Thoracic aorta (tissue), 2 donors: Measurements from ENCODE around the gene GTF3C5. TPM values are rescaled to one million over a fixed set of nuclear protein-coding genes. Genes with fewer than 3 reads are reported as not detected.

Experiments used
- ATAC-seq: fragments of 150-250 bp; one replicate; pipeline ENCODE4 v1.8.0; 2017; ENCODE audit warnings: low read depth; ENCODE audit not compliant: insufficient number of reproducible peaks, low FRiP score
- DNase-seq: peaks from one replicate; pipeline ENCODE4 v3.0.0-alpha.2; 2020; ENCODE audit warnings: low spot score
- H3K27ac ChIP-seq, 2 donors: fragments of 200-600 bp; sonication (generic); 1 replicate in 1 of 2; 2 replicates in 1 of 2; pipeline ENCODE4 v1.5.1; 2016; ENCODE audit warnings: mild to moderate bottlenecking in 2 of 2, moderate library complexity in 2 of 2
- H3K27me3 ChIP-seq: fragments of 200-600 bp; sonication (generic); replicated peaks from 2 replicates; pipeline ENCODE4 v1.6.0; 2016; ENCODE audit warnings: mild to moderate bottlenecking; ENCODE audit not compliant: insufficient read depth
- H3K36me3 ChIP-seq: fragments of 200-600 bp; sonication (generic); one replicate; pipeline ENCODE4 v1.5.1; 2016
- H3K4me1 ChIP-seq, 2 donors: fragments of 200-600 bp; sonication (generic); 1 replicate in 1 of 2; 2 replicates in 1 of 2; pipeline versions ENCODE4 v1.5.1 to v1.6.0; 2016; ENCODE audit warnings: low read depth in 2 of 2, mild to moderate bottlenecking in 1 of 2; ENCODE audit not compliant: control insufficient read depth in 1 of 2
- H3K4me3 ChIP-seq: fragments of 200-600 bp; sonication (generic); 2 replicates; pipeline ENCODE4 v1.5.1; 2016; ENCODE audit warnings: mild to moderate bottlenecking
- H3K9me3 ChIP-seq: fragments of 200-600 bp; sonication (generic); 2 replicates; pipeline ENCODE4 v1.5.1; 2016
- total RNA-seq, 2 donors: library from RNA; depleted of rRNA; stranded (reverse); fragments of >200 nt; gene quantifications; one replicate each; pipeline versions ENCODE4 v1.1.0 to v1.2.3, GENCODE V29; 2016
- TF ChIP-seq, protein P1 (sequence below): fragments of 200-600 bp; sonication (generic); IDR thresholded peaks from one replicate; pipeline ENCODE4 v1.5.1; 2019; ENCODE audit warnings: antibody characterized with exemption

The GTF3C5 gene
- total RNA-seq, 2 donors from 2014 or later, result 40.6 to 54.3 TPM

DNA sequence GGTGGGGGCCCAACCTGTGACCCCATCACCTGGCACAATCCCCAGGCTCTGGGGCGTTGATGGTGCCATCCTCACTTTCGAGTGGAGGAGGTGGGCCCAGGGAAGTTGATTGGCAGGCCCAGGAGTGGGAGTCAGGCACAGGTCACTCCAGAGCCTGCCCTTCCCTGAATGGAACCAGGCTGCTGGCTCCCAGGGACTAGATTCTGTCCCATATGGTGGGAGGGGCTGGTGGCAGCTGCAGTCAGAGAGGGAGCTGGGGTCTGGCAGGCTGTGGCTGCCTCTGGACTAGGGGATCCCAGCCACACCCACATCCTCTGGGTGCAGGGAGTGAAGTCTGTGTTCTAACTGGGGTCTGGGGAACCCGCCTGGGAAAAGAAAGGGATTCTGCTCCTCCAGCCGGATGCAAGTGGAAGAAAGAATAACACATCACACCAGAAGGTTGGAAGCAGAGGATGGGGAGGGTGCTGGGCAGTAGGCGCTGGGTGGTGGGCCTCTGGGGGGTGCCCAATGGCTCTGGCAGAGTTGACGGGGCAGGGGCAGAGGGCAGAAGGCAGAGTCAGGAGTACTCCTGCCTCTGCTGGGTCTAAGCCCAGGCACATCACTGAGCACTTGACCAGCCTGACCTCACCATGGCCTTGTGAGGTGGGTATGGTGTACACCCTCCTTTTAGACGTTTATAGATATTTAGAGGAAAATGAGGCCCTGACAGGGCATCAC lies 56.8 kb downstream of the GTF3C5 start:
- Histone ChIP-seq H3K27ac (no peak overlapping the region), H3K4me1 (no peaks in the 10 kb centered on the region), H3K27me3 (no peaks in the 10 kb centered on the region), H3K4me3 (no peak overlapping the region), H3K36me3 (no peaks in the 10 kb centered on the region), H3K9me3 (no peaks in the 10 kb centered on the region)
- TF ChIP-seq, protein P1, sequence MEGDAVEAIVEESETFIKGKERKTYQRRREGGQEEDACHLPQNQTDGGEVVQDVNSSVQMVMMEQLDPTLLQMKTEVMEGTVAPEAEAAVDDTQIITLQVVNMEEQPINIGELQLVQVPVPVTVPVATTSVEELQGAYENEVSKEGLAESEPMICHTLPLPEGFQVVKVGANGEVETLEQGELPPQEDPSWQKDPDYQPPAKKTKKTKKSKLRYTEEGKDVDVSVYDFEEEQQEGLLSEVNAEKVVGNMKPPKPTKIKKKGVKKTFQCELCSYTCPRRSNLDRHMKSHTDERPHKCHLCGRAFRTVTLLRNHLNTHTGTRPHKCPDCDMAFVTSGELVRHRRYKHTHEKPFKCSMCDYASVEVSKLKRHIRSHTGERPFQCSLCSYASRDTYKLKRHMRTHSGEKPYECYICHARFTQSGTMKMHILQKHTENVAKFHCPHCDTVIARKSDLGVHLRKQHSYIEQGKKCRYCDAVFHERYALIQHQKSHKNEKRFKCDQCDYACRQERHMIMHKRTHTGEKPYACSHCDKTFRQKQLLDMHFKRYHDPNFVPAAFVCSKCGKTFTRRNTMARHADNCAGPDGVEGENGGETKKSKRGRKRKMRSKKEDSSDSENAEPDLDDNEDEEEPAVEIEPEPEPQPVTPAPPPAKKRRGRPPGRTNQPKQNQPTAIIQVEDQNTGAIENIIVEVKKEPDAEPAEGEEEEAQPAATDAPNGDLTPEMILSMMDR, result no peak
- no peak for DNase-seq
- no peak for ATAC-seq

DNA sequence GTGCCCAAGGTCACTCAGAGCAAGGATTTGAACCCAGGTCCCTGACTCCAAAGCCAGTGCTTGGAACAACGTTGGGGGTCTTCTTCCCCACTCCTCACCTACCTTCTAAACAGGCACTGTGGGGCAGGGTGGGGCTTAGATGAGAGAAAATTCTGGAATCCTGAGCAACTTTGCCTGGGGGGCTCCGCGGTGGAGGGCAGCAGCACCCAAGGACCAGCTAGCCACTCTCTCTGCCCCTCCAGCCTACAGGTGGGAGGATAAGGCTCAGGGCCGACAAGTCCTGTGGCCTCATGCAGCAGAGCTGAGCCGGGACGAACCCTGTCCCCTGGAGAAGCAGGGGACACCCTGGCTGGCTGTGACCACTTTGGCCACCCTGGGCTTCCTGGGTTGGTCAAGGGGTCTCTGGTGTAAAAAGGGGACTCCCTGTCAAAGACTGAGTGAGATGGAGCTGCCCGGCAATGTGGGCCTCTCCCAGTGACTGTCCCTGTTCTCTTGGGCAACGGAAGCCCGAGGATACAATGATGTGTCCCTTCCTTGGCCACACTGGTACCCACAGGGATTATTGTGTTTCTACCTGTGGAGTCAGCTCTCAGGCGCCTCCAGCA lies 57.5 kb downstream of the GTF3C5 start:
- TF ChIP-seq, protein P1, result no peak
- no peak overlapping the region for H3K4me3 ChIP-seq
- H3K4me1 ChIP-seq, result no peaks in the 10 kb centered on the region
- H3K27me3 ChIP-seq, result no peaks in the 10 kb centered on the region
- DNase-seq (no peak), ATAC-seq (no peak)
- H3K9me3 ChIP-seq, result no peaks in the 10 kb centered on the region
- H3K36me3 ChIP-seq, result no peaks in the 10 kb centered on the region
- H3K27ac ChIP-seq, result no peak overlapping the region

DNA sequence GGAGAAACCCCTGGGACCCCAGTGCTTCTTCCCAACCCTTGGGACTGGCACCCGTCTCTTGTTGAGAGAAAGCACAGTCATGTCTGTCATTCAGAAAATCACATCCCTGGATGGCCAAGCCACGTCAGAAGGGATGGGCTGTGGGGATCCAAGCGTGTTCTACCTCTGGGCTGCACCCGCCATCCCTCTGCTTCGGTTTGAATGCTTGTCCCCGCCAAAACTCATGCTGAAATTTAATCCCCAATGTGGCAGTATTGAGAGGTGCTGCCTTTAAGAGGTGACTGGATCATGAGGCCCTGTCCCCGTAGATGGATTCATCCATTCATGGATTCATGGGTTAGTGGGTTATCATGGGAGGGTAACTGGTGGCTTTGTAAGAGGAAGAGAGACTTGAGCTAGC lies 58.0 kb downstream of the GTF3C5 start:
- no peaks in the 10 kb centered on the region for H3K36me3 ChIP-seq
- H3K9me3 ChIP-seq, result no peaks in the 10 kb centered on the region
- H3K27ac ChIP-seq, result no peak overlapping the region
- DNase-seq (no peak), ATAC-seq (no peak)
- TF ChIP-seq, protein P1, result no peak
- no peak overlapping the region for H3K4me3 ChIP-seq
- no peaks in the 10 kb centered on the region for H3K27me3 ChIP-seq
- no peaks in the 10 kb centered on the region for H3K4me1 ChIP-seq

DNA sequence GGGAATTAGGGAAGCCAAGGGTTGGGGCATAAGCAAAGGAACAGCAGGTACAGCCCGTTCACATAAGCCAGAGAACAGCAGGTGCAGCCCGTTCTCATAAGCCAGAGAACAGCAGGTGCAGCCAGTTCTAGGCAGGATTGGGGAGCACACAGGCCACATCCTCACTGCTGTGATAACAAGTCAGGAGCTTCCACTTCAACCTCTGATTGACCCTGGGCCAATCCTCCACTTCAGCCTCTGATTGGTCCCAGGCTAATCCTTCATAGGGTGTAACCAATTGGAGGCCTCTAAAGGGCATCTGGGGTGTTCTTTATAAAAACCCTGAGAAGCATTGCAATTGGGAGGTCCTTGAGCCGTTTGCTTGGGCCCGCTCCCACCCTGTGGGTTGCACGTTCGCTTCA lies 58.5 kb downstream of the GTF3C5 start:
- ATAC-seq (no peak), DNase-seq (no peak)
- TF ChIP-seq, protein P1, result no peak
- no peaks in the 10 kb centered on the region for H3K36me3 ChIP-seq
- H3K9me3 ChIP-seq, result no peaks in the 10 kb centered on the region
- no peaks in the 10 kb centered on the region for H3K4me1 ChIP-seq
- H3K4me3 ChIP-seq, result no peak overlapping the region
- H3K27ac ChIP-seq, result no peak overlapping the region
- no peaks in the 10 kb centered on the region for H3K27me3 ChIP-seq

- no peaks in the 10 kb centered on the region for H3K4me1 ChIP-seq
- DNase-seq, result no peak
- no peaks in the 10 kb centered on the region for H3K36me3 ChIP-seq
- no peaks in the 10 kb centered on the region for H3K27me3 ChIP-seq
- no peak overlapping the region for H3K27ac ChIP-seq
- TF ChIP-seq, protein P1, result no peak
- no peaks in the 10 kb centered on the region for H3K9me3 ChIP-seq
- no peak overlapping the region for H3K4me3 ChIP-seq
- no peak for ATAC-seq
Observed at GRCh38 chr9:133090187-133090586, 59.4 kb downstream of the GTF3C5 start.
